Skeletal muscle cell (primary cell): ENCODE data around the gene RASA3.
A peak's percentile ranks its signal among the peaks of the same experiment; 100 is the strongest.
"Not testable (repeated sequence)": the region's sequence is repeated elsewhere in the genome, so short reads cannot be mapped to it uniquely, and the experiment has no call there.

Experiments used
- DNase-seq: peaks from one replicate; pipeline ENCODE4 v3.0.0-alpha.2; 2010; ENCODE audit warnings: low read depth
- H3K4me3 ChIP-seq: 2 replicates; pipeline ENCODE4 v1.5.1; 2011; ENCODE audit warnings: low read depth, mild to moderate bottlenecking, control low read depth, low read length, moderate library complexity

The RASA3 gene

DNA sequence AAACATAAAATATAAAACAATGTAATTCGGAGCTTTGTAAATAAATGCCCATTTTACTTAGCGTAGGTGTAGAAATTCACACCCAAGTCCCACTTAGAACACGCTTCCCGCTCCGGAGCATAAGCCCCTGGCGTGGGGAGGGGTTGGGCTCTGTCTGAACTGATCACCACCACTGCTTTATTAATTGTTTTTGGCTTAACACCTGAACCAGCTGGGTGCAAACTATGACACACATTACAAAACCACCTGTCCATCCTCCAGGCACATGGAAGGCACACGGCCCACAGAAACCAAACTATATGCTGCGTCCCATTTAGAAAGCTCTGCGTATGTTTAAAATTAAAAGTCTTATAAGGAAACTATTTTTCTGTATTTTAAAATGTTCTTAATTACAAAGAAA, 25.9 kb downstream of the RASA3 start:
- no peak overlapping the region for H3K4me3 ChIP-seq
- DNase-seq, result no peak

DNA sequence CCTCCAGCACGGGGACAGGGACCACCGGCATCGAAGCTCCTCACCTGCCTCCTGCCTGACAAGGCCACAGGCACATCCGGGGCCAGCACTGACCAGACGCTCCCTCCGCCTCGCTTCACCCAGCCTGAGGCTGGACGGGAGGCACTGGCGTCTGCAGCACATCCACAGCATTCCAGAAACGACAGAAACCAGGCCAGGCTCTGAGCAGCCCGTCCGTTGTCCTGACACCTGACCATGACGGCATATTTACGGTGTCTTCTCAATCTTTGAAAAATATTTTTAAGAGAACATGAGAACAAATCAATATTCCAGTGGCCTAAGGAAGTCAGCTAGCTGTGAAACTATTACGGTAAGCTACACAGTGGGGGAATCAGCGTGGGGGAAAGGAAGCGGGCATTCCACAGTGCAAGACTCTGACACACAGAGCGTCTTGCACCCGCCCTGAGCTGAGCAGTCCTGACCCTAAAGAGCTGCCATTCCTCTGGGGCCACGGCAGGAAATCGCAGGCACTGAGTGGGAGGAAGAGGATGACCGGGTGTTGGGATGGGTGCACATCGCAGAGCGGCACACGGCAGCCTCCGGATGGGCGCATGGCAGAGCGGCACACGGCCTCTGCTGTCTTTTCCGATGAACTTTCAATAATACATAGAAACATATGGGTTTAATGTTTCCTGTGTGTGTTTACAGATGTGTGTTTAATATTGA, 26.8 kb downstream of the RASA3 start:
- no peak overlapping the region for H3K4me3 ChIP-seq
- DNase-seq, result no peak

GRCh38 chr13:114104655-114105520, 27.5 kb downstream of the RASA3 start:
- no peak for DNase-seq
- no peak overlapping the region for H3K4me3 ChIP-seq

GRCh38 chr13:114103801-114104654, 28.4 kb downstream of the RASA3 start:
- no peak for DNase-seq

GRCh38 chr13:114103289-114103621, 29.2 kb downstream of the RASA3 start:
- not testable (repeated sequence) for H3K4me3 ChIP-seq, DNase-seq

More at GRCh38 chr13:114103801-114104654, 28.4 kb downstream of the RASA3 start:
- H3K4me3 ChIP-seq, result no peak overlapping the region

DNA sequence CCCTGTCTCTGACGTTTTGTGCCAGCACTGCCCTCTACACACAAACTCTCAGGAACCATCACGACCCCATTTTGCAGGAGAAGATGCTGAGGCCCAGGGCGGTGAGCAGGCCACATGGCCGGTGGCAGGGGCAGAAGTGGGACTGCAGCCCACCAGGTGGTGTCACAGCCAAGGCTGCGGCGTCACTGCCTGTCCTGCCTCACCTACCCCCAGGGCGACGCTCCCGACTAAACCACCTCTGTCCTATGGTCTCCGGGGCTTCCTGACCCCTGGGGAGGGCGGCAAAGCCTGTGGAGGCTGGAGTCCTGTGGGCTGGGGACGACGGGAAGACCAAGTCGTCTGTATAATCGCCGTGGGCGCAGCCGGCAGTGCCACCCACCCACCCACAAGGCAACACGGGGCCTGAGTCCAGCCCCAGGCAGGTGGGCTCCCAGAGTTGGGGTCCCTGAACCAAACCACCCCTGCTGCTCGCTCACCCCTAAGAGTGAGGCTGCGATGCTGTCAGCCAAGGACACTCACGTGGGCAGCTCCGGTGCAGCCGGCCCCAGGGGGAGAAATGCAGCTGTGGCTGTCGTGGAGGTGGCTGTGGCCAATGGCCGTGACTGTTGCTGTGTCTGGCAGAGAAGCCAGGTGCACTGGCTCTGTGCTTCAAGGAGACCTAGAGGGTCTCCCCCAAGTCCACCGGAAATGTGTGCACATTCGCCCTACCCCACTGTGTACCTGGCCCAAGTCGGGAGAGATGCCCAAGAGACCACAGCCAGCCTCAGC, 29.7 kb downstream of the RASA3 start:
- no peak for DNase-seq
- H3K4me3 ChIP-seq, result no peak overlapping the region

GRCh38 chr13:114102131-114102520, 30.3 kb downstream of the RASA3 start:
- H3K4me3 ChIP-seq, result no peak overlapping the region
- no peak for DNase-seq

DNA sequence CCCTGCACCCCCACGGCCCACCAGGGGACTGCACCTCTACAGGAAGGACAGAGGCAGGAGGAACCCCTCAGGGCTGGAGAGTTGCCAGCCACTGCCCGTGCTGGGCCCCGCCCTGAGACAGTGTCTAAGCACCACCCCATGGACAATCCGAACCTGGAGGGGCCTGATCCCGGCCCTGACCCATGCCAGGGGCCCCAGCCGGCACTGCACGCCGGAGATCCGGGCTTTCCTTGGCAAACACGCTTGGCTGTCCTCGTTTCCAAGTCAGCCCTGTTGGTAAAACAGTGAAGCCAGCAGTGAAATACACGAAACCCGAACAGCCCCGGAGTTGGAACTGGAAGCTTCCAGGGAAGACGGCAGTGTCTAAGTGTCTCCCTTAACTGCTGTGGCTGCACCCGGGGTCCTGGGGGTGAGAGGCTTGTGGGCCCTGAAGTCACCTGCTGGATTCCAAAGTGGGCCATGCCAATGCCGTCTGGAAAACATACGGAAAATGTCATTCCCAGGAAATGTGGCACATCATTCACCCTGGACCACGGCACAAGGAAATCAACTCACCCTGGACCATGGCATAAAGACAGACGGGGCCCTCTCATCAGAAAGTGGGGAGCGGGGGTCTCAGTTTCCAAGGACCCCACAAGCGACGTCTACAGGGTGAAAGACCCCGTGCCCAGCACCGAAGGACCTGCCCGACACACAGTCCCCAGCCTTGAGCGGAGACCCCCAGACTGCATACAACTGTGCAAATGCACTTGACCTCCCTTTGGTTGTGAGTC, 30.9 kb downstream of the RASA3 start:
- no peak for DNase-seq
- no peak overlapping the region for H3K4me3 ChIP-seq

- no peak for DNase-seq
- H3K4me3 ChIP-seq, result no peak overlapping the region
These were observed 31.7 kb downstream of the RASA3 start for GRCh38 chr13:114100446-114101357.

DNA sequence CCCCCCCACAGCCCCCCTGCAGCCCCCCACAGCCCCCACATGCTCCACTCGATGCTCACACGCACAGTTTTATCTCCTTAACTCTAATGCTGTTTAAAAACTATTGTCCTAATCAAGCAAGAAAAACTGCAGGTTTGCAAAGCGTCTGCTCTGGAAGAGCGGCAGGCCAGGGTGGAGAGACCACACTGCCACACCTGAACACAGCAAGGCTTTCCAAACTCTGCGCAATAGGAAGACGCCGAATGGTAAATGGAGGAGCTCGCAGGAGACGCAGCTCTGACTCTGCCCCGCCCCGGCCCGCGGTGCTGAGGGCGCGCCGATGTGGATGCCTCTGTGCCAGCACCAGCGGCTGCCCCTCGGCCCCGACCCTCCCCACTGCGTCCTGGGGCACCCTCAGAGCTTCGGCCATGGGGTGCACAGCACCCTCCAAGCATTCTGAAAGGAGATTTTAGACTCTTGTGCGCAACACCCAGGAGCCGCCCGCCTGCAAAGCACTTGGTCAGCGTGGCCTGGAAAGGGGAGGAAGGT, 32.4 kb downstream of the RASA3 start:
- H3K4me3 ChIP-seq, result no peak overlapping the region
- no peak for DNase-seq

DNA sequence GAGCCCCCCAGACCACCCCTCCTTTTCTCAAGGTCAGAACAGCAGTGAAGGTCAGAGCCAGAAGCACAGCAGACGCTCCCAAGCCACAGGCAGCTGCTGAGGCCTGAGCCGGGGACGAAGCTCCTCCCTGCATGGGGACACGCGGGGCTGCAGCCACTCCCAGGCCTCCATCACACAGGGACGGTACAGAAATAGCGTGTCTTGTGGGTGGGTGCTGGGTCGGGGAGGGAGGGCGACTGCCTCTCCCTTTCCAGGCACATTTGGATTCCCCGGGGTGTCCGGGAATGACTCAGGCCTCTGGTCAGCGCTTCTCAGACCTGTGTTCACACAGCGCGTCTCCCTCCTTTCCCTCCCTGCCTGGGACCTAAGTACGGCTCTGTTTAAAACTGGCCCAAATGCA, 33.2 kb downstream of the RASA3 start:
- peak; percentile 83 for DNase-seq
- H3K4me3 ChIP-seq, result no peak overlapping the region

DNA sequence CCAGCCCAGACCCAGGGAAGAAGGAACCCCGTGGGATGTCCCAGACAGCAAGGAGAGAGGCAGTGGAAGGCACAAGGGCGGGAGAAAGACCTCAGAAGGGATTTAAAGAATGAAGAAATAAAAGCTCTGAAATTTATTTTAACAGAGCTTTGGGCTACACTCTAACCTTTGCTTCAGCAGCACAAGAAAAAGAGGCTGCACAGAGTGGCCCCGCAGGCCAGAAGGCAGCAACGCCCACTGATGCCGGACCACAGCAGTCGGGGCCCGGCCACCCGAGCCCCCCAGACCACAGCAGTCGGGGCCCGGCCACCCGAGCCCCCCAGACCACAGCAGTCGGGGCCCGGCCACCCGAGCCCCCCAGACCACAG, 33.8 kb downstream of the RASA3 start:
- H3K4me3 ChIP-seq, DNase-seq: not testable (repeated sequence)

DNA sequence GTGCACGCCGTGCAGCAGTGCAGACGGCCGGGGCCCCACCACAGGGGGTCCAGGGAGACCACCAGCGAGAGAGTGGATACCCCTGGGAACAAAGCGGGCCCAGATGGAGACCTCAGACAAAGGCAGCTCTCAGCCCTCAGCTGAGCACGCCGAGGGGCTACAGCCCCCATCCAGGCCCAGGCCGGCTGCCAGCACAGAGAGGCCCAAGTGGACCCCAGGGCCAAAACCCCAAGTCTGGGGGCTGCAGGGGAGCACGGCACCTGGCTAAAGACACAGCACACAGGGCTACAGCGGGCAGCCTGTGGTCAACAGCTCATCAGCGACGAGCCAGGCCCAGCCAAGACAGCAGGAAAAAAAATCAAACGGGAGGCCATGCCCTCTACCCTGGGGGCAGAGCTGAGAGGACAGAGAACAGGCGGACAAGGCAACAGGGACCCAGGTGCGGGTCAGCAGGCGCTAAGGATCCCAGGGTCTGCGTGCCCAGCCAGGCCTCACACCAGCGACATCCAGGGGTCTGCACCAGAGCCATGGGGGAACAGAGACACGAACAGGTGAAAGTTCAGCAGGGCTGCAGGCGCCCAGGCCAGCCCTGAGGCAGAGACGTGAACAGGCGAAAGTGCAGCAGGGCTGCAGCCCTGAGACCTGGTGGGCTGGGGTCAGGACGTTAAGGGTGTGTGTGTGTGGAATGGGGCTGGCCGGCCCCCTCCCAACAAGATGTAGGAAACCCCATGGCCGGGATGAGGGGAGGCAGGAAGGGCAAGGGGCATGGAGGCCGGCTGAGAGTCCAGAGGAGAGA, 34.3 kb downstream of the RASA3 start:
- no peak overlapping the region for H3K4me3 ChIP-seq
- DNase-seq, result no peak

DNA sequence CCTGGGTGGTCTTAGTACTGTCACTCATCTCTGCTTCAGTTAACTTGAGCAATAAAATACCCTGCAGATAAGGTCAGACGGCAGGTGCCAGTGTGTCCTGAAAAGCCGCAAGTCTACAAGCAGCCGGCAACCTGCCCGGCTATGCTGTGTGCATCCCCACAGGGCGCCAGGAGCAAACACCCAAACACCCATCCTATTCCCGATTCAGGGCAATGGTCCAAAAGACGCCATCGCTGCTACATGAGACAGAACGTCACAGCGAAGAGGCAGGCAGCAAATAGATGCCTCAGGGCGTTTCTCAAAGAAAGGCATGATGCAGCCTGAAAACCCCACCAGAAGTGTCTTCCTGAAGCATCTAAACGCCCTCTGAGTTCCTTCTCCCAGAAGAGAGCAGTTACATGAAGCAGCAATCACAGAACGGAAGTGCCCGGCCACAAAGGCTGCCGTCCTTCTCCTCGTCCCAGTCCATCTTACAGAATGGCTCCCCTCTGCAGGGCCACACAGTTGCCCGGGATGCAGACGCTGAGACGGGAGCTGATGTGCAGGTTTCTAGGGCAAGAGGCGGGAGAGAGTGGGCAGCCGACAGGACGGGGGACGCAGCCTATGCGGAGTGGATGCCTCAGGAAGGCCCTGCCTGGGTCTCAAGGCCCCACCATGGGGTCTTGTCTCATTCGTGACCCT, 35.1 kb downstream of the RASA3 start:
- DNase-seq, result no peak
- no peak overlapping the region for H3K4me3 ChIP-seq

- no peak for DNase-seq
- H3K4me3 ChIP-seq, result no peak overlapping the region
These were observed 35.6 kb downstream of the RASA3 start for GRCh38 chr13:114096811-114097211.

- DNase-seq, result no peak
- no peak overlapping the region for H3K4me3 ChIP-seq
These were observed 36.4 kb downstream of the RASA3 start for GRCh38 chr13:114096031-114096485.
